Stimulated activated CD8-positive, alpha-beta memory T cell treated with anti-CD3 and anti-CD28 coated beads, Interleukin-12 subunit alpha, Interleukin-12 subunit beta, amount 100 ng/mL, for 4 hours (primary cell): ENCODE measurements around the gene FOXO6.
A peak's percentile ranks its signal among the peaks of the same experiment; 100 is the strongest.

Experiments used
- DNase-seq: peaks from one replicate; pipeline ENCODE4 v3.0.0-alpha.2; 2020; ENCODE audit warnings: low read depth

Gene FOXO6

DNA sequence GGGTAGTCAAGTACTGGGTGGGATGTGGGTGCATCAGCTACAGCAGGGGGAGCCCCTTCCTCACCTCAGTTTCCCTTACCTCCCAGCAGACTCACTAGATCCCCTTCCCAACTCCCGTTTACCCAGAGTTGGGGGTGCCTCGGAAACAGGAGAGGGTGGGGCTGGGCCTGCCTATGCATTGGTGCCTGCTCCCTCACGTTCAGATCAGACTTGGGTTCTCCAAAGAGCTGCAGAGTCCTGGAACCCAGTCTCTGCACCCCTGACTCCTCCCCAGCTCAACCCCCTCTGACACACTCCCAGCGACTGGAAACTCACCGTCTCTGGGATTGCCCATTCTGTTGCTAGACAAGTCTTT, 6.0 kb downstream of the FOXO6 start:
- DNase-seq = no peak

DNA sequence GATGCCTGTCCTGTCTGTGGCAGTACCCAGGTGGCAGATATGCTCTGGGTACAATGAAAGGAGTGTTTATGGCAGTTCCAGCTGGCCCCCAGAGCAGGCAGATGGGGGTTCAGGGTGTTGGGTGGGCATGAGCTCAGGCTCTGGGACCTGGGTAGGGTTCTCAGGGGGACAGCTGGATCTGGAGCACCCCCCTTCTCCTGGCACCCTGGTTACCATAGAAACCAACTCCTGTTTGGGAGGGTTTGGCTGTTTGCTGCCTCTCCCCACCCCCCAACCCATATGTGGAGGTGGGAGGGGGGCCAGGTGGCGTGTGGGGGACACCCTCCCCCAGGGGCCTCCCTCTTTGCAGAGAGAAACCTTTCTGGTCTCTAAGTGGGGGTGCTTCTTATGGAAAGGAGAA, 7.1 kb downstream of the FOXO6 start:
- no peak for DNase-seq

DNA sequence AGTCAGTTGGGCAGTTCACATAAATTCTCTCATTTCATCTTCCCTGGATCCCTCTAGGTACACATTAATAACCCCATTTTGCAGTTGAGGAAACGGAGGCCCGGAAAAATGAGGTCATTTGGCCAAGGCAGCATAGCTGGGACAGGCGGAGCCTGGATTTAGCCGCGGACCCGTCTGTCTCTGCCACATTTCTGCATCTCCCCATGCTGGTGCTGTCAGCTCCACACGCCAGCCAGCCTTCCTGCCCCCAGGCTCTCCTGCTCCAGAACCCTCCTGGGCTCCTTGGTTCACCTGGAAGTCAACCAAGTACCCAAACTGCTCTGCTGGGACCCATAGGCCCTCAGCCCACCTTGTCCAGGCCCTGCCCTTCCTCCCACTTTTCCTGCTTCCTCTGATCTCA, 7.6 kb downstream of the FOXO6 start:
- no peak for DNase-seq

DNA sequence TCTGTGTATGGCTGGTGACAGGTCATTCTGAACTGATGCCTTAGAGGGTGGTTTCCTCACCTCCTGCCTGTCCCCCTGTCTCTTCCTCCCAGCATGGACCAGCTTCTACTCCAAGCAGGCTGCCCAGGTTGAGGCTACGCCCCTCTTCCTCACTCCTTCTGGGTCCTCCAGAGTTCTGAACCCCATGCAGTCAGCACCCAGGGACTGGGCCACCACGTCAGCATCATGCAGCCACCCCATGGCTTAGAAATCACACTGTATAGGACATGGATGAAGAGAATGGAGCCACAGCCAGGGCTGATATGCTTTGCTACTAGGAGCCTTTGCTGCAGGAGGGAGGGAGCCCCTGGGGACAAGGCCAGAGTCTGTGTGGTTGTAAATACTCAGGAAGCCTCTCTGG, 8.3 kb downstream of the FOXO6 start:
- no peak for DNase-seq

DNA sequence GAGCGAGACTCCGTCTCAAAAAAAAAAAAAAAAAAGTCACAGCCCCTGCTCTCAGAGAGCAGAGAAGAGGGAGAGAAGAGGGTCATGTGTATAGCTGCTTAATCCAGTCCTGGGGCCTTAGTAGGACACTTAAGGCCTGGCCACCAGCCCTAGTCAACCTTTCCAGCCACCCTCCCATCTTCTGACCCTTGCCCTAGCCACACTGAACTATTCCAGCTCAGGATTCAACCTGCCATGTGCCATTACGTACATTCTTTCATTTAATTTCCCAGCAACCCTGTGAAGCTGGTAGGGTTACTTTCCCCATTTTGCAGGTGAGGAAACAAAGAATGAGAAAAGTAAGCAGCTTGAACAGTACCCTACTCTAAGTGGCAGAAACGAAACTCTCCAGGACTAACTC, 9.0 kb downstream of the FOXO6 start:
- no peak for DNase-seq

DNA sequence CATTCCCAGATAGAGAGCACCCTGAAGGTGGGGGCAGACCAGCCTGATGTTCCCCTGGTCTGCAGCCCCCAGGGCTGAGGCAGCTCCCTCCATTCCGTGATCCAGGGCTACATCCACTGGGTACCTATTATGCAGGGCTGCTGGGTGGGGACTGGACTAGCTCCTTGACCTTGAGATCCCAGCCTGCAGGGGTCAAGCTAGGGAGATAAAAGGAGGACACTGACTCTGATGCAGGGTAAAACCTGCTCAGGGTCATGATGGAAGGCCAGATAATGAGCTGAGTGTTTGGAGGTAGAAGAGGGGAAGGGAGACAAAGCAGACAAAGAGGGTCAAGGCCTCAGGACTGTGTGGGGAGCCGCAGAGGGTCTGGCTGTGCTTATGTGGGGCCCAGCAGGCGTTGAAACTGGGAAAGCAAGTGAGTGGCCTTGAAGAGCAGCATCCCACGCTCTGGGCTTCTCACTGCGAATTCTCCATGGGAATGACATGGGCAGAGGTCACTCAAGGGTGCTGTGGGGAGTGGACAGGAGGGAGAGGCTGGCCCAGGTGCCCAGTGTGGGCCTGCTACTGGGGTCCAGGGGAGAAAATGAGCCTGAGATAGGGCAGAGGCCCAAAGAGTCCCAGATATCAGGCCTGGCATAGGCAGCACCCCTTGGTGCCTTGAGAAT, 9.7 kb downstream of the FOXO6 start:
- DNase-seq = no peak

DNA sequence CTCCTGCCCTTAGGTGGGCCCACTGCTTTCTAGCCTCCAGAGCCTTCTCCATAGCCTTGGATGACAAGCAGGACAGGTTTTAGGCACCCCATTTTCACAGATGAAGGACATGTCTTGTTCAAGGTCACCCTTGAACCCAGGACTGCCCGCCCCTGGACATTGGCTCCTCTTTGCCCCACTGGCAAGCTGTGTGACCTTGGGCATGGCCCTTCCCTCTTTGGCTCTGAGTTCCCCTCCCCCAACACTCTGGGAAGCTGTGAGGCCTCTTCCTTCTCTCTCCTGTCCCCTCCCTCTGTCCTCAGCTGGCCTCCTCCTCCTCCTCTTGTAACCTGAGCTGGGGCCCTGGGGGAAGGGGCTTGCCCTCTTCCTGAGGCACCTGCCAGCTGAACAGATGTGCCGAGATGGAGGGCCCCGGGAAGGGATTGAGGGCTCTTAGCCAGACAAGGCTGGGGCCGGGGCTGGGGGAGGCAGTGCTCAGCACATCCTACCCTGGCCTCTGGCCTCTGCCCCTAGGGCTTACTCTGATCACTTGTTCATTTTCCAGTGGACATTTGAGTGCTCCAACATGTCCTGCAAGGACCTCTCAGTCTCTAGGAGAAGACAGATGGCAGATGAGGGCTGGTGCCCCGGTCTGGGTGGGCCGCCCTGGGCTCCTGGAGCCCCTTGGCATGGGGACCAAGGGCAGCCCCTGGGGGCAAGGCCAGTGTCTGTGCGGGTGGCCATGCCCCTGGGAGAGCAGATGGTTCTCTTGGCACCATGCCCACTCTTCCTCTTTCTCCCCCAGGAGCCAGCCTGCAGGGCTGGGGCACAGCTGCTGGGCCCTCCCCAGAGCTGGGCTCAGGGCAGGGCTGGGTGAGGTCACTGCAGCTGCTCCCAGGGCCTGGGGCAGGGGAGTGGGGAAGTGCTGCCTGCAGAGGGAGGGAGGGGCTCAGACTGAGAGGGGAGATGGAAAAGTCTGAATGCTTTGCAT, 10.7 kb downstream of the FOXO6 start:
- no peak for DNase-seq

DNA sequence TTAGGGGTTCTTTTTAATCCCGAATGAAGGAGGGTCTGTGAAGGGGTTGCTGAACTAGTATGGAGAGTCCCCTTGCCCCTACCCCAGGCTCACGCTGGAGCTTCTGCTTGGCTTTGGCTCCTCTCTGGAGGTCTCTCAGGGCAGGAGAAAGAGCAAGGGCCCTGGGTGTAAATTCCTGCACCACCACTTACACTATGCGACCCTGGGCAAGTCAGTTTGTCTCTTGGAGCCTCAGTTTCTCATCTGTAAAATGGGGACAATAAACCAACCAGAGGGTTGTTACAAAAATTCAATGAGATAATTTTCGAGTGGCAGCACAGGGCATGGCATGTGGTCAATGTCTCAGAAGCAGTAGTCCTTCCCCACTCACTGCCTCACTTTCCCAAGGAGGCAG, 11.4 kb downstream of the FOXO6 start:
- no peak for DNase-seq

DNA sequence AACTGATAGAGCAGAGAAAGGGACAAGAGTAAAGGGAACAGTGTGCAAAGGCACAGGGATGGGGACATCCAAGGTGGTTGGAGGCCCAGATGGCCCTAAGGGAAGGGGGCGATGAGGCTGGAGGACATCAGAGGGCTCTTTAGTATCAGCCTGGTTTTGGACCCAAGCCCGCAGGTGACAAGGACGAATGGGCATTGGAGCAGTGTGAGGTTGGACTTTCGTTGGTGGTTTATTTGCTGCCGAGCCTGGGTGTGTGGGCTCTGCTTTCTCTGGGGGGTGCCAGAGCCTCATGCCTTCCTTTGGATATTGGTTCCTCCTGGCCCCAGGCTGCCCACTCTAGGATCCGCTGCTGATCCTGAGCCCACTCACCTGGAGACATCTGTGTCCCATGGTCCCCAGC, 12.1 kb downstream of the FOXO6 start:
- DNase-seq = no peak

DNA sequence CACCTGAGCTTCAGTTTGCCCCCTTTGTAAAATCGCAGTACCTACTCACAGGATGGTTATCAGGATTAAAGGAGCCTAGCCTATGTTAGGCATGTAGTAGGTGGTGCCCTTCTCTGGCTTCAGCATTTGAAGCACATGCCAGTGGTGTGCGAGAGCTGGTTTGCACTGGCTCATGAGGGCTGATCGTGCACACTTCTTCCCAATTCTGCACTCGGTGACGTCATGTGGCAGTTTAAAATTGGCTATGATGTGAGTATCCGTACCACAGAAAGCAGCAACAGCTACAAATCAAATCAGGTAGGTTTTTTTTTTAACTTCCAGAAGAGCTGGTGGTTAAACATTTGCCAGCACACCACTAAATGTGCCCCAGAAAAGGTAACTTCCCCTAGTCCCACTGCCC, 13.5 kb downstream of the FOXO6 start:
- DNase-seq = no peak

DNA sequence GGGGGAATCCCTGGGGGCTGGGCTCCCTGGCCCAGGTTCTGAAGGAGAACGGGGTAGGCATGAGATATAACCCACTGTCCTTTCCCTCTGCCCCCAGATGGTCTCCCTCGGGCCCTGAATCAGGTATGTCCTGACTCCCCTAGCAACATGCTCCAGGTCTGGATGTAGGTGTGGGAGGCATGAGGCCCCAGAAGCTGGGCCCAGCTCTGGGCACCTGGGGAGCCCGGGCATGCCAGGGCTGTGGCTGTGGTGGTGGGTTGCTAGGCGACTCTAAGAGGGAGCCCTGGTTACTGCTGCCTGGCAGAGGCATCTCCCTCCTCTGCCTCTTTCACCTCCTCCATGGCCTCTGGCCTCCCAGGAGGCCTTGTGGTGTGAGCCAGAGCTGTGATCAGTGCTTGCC, 16.2 kb downstream of the FOXO6 start:
- DNase-seq = no peak

DNA sequence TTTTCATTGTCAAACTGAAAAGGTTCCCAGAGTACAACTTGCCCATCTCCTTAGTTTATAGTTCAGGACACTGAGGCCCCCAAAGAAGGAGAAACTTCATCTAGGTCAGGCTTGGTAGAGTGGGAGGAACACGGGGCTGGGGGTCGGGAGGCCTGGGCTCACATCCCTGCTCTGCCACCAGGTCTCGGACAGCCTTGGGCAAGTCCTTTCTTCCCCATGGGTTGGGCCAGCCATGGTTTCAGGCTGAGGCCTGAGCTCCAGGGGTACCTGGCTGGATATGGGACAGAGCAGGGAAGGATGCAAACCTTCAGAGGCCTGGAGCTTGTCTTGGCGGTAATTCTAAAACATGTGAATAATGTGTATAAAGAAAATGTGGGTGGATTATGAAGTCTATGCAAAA, 17.0 kb downstream of the FOXO6 start:
- DNase-seq = no peak

DNA sequence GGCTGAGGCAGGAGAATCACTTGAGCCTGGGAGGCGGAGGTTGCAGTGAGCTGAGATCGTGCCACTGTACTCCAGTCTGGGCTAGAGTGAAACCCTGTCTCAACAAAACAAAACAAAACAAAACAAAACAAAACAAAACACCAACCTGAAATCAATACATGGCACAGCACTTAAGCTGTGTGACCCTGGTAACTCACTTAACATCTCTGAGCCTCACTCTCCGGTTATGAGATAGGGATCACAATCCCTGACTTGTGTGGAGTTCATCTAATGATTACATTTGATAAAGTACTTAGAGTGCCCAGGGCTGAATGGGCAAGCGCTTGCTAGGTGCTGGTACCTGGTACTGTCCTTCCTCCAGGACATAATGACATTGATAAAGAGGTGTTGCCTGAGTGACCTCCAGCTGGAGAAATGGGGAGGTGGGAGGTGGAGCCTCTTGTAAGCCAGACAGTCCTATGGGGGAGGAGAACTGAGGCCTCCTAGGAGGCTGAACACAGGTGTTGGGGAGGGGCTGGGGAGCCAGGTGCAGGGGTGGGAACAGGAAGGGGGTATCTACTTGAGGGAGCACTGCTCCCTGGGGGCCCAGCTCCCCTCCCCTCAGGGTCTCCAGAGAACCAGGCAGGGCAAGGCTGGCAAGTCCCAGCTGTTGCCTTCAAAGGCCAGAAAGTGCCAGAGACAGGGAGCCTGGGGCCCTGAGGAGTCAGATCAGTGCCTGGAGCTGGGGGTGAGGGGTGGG, 17.9 kb downstream of the FOXO6 start:
- no peak for DNase-seq

DNA sequence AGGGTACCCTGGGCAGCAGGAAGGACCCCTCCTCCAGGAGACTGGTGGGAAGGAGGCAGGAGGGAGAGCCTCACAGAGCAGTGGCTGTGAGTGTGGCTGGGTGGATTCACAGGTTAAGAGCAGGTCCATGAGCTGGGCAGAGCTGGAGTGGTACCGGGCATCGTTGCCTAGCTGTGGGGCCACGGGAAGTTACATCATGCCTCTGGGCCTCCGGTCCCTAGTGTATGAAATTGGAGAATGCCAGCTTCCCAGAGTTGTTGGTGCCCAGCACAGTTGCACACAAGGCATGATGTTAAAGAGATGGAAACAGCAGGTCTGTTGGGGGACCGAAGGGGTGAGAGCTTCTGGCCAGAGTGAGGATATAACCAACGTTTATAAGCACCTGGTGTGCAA, 18.5 kb downstream of the FOXO6 start:
- DNase-seq = no peak

DNA sequence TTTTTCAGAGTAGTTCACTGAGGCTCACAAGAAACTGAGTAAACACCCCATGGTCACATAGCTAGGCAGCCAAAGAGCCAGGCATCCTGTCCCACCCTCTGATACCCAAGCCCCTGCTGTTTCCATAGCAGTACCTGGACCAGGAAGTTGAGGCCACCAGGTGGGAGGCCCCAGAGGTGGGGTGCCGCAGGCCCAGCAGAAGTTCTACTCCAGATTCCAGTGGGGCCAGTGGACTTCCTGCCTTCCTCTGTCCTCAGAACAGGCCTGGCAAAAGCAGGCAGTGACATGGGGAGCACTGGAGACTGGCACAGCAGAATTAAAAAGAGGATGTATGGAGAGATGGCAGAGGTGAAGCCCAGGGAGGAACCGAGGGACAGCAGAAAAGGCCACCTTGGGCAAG, 19.0 kb downstream of the FOXO6 start:
- no peak for DNase-seq

DNA sequence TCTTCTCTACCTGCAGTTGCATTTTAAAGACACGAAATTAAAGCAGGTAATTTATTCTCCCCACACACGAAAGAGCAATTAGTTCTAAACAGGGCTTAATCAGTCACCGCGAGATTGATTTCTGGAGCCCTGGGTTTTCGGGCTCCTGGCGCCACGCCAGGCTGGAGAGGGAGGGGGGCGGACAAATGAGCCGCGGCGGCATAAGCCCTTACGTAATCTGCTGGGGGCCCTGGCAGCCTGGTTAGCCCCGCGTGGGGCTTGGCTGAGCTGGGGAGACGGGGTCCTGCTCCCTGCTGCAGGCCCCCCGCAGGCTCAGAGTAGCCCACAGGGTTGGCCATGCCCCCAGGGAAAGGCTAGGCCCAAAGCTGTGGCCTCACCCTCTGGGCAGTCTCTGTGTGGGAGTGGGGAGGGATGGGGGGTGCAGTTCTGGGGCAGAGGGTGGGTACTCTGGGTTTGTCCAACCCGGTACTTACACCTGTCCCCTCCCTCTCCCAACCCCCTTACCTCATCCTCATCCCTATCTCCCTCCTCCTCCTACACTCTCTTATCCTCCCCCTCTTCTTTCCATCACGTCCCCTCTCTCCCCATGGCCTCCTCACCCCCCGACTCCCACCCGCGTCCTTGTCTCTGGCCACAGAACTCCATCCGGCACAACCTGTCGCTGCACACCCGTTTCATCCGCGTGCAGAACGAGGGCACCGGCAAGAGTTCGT, 19.9 kb downstream of the FOXO6 start:
- no peak for DNase-seq

DNA sequence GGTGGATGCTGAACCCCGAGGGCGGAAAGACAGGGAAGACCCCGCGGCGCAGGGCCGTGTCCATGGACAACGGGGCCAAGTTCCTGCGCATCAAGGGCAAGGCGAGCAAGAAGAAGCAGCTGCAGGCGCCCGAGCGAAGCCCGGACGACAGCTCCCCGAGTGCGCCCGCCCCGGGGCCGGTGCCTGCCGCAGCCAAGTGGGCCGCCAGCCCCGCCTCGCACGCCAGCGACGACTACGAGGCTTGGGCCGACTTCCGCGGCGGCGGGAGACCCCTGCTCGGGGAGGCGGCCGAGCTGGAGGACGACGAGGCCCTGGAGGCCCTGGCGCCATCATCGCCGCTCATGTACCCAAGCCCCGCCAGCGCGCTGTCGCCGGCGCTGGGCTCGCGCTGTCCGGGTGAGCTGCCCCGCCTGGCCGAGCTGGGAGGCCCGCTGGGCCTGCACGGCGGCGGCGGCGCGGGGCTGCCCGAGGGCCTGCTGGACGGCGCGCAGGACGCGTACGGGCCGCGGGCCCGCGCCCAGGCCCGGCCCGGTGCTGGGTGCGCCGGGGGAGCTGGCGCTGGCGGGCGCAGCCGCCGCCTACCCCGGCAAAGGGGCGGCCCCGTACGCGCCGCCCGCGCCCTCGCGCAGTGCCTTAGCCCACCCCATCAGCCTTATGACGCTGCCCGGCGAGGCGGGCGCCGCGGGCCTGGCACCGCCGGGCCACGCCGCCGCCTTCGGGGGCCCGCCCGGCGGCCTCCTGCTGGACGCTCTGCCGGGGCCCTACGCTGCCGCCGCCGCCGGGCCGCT, 20.7 kb downstream of the FOXO6 start:
- peak; percentile 47 for DNase-seq

DNA sequence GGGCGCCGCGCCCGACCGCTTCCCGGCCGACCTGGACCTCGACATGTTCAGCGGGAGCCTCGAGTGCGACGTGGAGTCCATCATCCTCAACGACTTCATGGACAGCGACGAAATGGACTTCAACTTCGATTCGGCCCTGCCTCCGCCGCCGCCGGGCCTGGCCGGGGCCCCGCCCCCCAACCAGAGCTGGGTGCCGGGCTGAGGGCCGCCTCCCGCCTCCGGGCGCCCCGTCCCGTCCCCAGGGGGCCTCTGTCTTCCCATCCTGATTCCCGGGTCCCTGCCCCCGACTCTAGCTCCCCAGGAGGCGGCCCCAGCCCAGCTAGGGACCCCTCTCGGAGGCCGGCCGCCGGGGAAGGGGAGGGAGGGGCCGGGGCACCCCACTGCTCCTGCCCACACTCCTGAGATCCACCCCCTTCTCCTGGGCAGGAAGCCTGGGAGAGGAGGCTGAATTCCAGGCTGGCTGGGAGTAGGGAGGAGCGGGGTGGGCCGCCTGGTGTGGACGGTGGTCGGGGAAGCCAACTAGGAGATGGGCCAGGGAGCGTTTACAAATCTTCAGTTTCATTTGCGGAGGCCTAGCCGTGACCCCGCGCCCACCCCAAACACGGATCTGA, 21.4 kb downstream of the FOXO6 start:
- no peak for DNase-seq

DNA sequence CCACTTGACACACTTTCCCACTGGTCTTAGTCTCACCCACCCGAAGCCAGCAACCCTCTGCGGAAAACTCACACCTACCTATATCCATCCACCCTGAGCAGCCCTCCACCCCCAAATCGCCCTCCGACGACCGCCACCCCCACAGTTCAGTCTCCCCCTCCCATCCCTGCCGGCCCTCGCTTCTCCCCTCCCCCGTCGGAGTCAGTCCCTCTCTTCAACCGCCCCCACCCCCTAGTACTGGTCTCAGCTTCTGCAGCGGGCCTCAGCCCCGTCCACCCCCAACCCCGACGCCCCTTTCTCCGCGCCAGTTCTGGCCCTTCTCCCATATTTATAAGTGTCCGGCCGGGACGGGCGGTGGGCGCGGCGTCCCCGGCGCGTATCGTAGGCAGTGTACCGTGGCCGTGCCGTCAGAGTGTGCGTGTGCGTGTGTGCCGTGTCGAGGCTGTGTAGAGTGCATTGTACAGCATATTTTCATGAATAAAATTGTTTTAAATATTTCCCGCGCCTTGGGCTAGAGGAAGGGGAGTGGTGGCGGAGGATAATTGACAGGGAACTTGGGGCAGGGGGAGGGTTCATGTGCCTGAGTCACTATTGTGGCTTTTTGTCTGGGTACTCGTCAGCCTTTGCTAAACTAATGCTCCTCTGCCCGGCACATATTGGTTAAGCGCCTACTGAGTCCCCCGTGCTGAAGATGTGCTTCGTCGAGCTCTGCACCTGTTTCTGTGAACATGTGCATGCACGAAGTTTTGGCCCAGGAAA, 22.0 kb downstream of the FOXO6 start:
- DNase-seq = peak; percentile 17

DNA sequence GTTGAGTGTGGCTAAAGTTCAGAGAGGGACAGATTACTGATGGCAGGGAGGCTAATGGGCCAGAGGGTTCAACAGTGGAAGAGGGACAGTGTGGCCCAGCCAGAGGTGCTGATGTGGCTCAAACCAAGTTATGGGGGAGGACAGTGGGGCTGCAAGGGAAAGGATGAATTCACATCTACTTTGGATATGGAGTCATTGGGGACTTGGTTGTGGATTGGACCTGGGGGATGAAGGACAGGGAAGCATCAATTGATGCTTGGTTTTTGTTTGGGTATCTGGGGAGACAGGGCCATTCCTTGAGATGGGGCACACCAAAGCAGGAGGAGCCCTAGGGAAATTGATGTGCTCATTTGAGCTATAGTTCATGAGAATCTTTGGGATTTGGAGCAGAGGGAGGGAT, 23.3 kb downstream of the FOXO6 start:
- DNase-seq = no peak
